ENCODE results near the gene RAB3IL1. TPM values are rescaled to one million over a fixed set of nuclear protein-coding genes. Genes with fewer than 3 reads are reported as not detected.

RAB3IL1 gene
- total RNA-seq, 4 donors from 2014 or later: 6.1 to 10.9 (median 7.8) TPM

GRCh38 chr11:61869429-61869707, 48.0 kb downstream of the RAB3IL1 start:
- 90% methylated on average over 4 of the region's 4 CpGs for WGBS, 2 donors
- no peak for TF ChIP-seq POLR2A (IDR thresholded peaks at IDR 0.05)
- TF ChIP-seq CTCF (IDR thresholded peaks at IDR 0.05): no peak
- DNase-seq (ENCODE audit: low spot score in 2 of 2): no peak
- intact Hi-C loops (cut with DNase I; ENCODE audit: low total_unique reads): no loop called here
- no peak overlapping the region for H3K4me3 ChIP-seq (ENCODE audit: low read depth, poor library complexity, severe bottlenecking)

- H3K4me3 ChIP-seq (ENCODE audit: low read depth, poor library complexity, severe bottlenecking): no peak overlapping the region
- intact Hi-C loops (cut with DNase I; ENCODE audit: low total_unique reads): no loop called here
- no peak for DNase-seq (ENCODE audit: low spot score in 2 of 2)
- 82 to 92% methylated on average over 9 to 13 of the region's 14 CpGs for WGBS, 2 donors
- TF ChIP-seq POLR2A (IDR thresholded peaks at IDR 0.05): no peak
- no peak for TF ChIP-seq CTCF (IDR thresholded peaks at IDR 0.05)
Observed at GRCh38 chr11:61868571-61869428, 48.6 kb downstream of the RAB3IL1 start.

DNA sequence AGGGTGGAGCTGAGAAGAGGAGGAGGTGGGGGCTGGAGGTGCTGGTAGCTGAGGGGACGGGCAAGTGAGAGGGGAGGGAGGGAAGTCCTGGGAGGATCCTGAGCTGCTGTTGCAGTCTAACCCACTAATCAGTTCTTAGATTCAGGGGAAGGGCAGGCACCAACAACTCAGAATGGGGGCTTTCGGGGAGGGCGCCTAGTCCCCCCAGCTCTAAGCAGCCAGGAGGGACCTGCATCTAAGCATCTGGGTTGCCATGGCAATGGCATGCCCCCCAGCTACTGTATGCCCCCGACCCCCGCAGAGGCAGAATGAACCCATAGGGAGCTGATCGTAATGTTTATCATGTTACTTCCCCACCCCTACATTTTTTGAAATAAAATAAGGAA, 50.4 kb downstream of the RAB3IL1 start:
- TF ChIP-seq POLR2A (IDR thresholded peaks at IDR 0.05) (no peak), CTCF (IDR thresholded peaks at IDR 0.05) (no peak)
- WGBS, 2 donors: 79 to 83% methylated on average over 6 of the region's 6 CpGs
- intact Hi-C loops (cut with DNase I; ENCODE audit: low total_unique reads): no loop called here

DNA sequence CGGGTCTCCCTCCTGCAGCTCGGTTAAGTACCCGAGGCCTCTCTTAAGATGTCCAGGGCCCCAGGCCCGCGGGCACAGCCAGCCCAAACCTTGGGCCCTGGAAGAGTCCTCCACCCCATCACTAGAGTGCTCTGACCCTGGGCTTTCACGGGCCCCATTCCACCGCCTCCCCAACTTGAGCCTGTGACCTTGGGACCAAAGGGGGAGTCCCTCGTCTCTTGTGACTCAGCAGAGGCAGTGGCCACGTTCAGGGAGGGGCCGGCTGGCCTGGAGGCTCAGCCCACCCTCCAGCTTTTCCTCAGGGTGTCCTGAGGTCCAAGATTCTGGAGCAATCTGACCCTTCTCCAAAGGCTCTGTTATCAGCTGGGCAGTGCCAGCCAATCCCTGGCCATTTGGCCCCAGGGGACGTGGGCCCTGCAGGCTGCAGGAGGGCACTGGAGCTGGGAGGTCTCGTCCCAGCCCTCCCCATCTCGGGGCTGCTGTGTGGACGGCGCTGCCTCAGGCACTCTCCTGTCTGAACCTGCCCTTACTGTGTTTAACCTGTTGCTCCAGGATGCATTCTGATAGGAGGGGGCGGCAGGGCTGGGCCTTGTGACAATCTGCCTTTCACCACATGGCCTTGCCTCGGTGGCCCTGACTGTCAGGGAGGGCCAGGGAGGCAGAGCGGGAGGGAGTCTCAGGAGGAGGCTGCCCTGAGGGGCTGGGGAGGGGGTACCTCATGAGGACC, 51.0 kb downstream of the RAB3IL1 start:
- intact Hi-C loops (cut with DNase I; ENCODE audit: low total_unique reads): no loop called here
- TF ChIP-seq POLR2A (IDR thresholded peaks at IDR 0.05) (no peak), CTCF (IDR thresholded peaks at IDR 0.05) (no peak)
- no peak for DNase-seq (ENCODE audit: low spot score in 2 of 2)
- H3K4me3 ChIP-seq (ENCODE audit: low read depth, poor library complexity, severe bottlenecking): no peak overlapping the region
- 68 to 77% methylated on average over 16 to 17 of the region's 18 CpGs for WGBS, 2 donors

More for the DNA sequence above, 50.4 kb downstream of the RAB3IL1 start:
- no peak overlapping the region for H3K4me3 ChIP-seq (ENCODE audit: low read depth, poor library complexity, severe bottlenecking)
- no peak for DNase-seq (ENCODE audit: low spot score in 2 of 2)

GRCh38 chr11:61864814-61865775, 52.3 kb downstream of the RAB3IL1 start:
- no peak overlapping the region for H3K4me3 ChIP-seq (ENCODE audit: low read depth, poor library complexity, severe bottlenecking)
- intact Hi-C loops (cut with DNase I; ENCODE audit: low total_unique reads): no loop called here
- no peak for DNase-seq (ENCODE audit: low spot score in 2 of 2)
- 88 to 92% methylated on average over 20 of the region's 20 CpGs for WGBS, 2 donors
- TF ChIP-seq CTCF (IDR thresholded peaks at IDR 0.05) (no peak), POLR2A (IDR thresholded peaks at IDR 0.05) (no peak)
